ENCODE measurements around the gene TESMIN. TPM values are rescaled to one million over a fixed set of nuclear protein-coding genes. Genes with fewer than 3 reads are reported as not detected.

TESMIN gene
- total and polyA plus RNA-seq, 2 of the 13 experiments (the other 11 are each of a cell fraction or from before 2014, with no cell fraction given), result 0.15 to 0.45 TPM

DNA sequence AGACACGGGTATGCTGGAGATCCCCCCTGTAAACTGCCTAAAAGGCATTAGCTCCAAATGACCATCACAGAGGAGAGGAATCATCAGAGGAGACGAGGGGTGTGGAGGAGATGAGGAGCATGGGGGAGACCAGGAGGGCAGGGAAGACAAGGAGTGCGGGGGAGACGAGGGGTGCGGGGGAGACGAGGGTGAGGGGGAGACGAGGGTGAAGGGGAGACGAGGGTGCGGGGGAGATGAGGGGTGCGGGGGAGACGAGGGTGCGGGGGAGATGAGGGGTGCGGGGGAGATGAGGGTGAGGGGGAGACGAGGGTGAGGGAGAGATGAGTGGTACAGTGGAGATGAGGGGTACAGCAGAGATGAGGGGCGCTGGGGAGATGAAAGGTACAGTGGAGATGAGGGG lies 84.5 kb downstream of the TESMIN start:
- TF ChIP-seq RAD21 (CRISPR knock-in tag; IDR thresholded peaks at IDR 0.05), result no peak
- TF ChIP-seq, protein P1, sequence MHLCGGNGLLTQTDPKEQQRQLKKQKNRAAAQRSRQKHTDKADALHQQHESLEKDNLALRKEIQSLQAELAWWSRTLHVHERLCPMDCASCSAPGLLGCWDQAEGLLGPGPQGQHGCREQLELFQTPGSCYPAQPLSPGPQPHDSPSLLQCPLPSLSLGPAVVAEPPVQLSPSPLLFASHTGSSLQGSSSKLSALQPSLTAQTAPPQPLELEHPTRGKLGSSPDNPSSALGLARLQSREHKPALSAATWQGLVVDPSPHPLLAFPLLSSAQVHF (CRISPR knock-in tag; IDR thresholded peaks at IDR 0.05), result no peak
- TF ChIP-seq JUND (CRISPR knock-in tag; IDR thresholded peaks at IDR 0.05), result no peak
- TF ChIP-seq, protein P2, sequence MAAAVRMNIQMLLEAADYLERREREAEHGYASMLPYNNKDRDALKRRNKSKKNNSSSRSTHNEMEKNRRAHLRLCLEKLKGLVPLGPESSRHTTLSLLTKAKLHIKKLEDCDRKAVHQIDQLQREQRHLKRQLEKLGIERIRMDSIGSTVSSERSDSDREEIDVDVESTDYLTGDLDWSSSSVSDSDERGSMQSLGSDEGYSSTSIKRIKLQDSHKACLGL (CRISPR knock-in tag; IDR thresholded peaks at IDR 0.05), result no peak
- TF ChIP-seq ATF7-NPFF (CRISPR knock-in tag; IDR thresholded peaks at IDR 0.05; ENCODE audit: low read depth), result no peak
- TF ChIP-seq RCOR2 (CRISPR knock-in tag; IDR thresholded peaks at IDR 0.05), result no peak
- no peak for TF ChIP-seq PCBP2 (optimal IDR thresholded peaks at IDR 0.05; ENCODE audit: low read depth, low read length, poor library complexity, severe bottlenecking)
- TF ChIP-seq SNAI1 (CRISPR knock-in tag; IDR thresholded peaks at IDR 0.05; ENCODE audit: borderline replicate concordance), result no peak
- no peak for TF ChIP-seq MZF1 (CRISPR knock-in tag; IDR thresholded peaks at IDR 0.05; ENCODE audit: borderline replicate concordance)
- TF ChIP-seq JARID2 (CRISPR knock-in tag; IDR thresholded peaks at IDR 0.05; ENCODE audit: insufficient replicate concordance), result no peak
- TF ChIP-seq ZNF570 (CRISPR knock-in tag; IDR thresholded peaks at IDR 0.05; ENCODE audit: borderline replicate concordance), result no peak
- Histone ChIP-seq H2AFZ (ENCODE audit: low read length) (no peak overlapping the region), H3K4me1 (ENCODE audit: insufficient read depth, low read length) (no peaks in the 10 kb centered on the region), H3K9me3 (ENCODE audit: low read length) (no peaks in the 10 kb centered on the region), H3K36me3 (replicated peaks in 1 of 2; ENCODE audit: control insufficient read depth in 1 of 2, insufficient read depth in 2 of 2, low read length in 2 of 2) (no peaks in the 10 kb centered on the region), H3K4me2 (ENCODE audit: low read depth, low read length) (no peak overlapping the region), H3K9ac (ENCODE audit: insufficient read depth, low read depth, low read length) (no peak overlapping the region), H4K20me1 (ENCODE audit: insufficient read depth, low read length) (no peaks in the 10 kb centered on the region), H3K79me2 (ENCODE audit: insufficient read depth, low read length) (no peaks in the 10 kb centered on the region), H3K4me3 (replicated peaks in 1 of 3; ENCODE audit: insufficient read depth in 1 of 3, low read depth in 2 of 3, low read length in 3 of 3) (no peak overlapping the region), H3K27me3 (ENCODE audit: control insufficient read depth in 1 of 2, insufficient read depth in 2 of 2, low read length in 2 of 2) (peaks cover 5 to 31% of the 10 kb centered on the region in 2 experiments; a peak in 3 of 5 replicates), H3K27ac (ENCODE audit: extremely low read length, insufficient read depth, low read length) (no peak overlapping the region)
- intact Hi-C loops (cut with micrococcal nuclease; ENCODE audit: unreplicated experiment) (no loop called here), in situ Hi-C loops (cut with HindIII; ENCODE audit: extremely low pct_ligation_motif_present, low pct_unique_long_range_greater_than_20kb) (no loop called here)
- CTCF ChIA-PET (ENCODE audit: low intra/inter-chr PET ratio, low total read pairs), result no interaction called here
- DNase-seq (ENCODE audit: low spot score) (no peak), ATAC-seq (no peak), FAIRE-seq (no peak)
- no TSS peak for BruUV-seq (replicated peaks)
- POLR2A ChIA-PET, result no interaction called here
- WGBS (ENCODE audit: low lambda C conversion rate), result 34% methylated on average over 15 of the region's 15 CpGs

Data from HepG2 (cell line).